Astrocyte (in vitro differentiated cells and primary cell): ENCODE data around the gene LDAH.

Experiments
- EZH2 ChIP-seq: IDR thresholded peaks from 2 replicates; pipeline ENCODE4 v1.6.1; 2012; ENCODE audit warnings: mild to moderate bottlenecking, low read length, inconsistent platforms; ENCODE audit not compliant: insufficient read depth
- TF ChIP-seq, protein P1 (sequence below): IDR thresholded peaks from 2 replicates; pipeline ENCODE4 v1.5.1; 2011; ENCODE audit warnings: low read depth, mild to moderate bottlenecking, inconsistent platforms, low read length, moderate library complexity; ENCODE audit not compliant: insufficient read depth

DNA sequence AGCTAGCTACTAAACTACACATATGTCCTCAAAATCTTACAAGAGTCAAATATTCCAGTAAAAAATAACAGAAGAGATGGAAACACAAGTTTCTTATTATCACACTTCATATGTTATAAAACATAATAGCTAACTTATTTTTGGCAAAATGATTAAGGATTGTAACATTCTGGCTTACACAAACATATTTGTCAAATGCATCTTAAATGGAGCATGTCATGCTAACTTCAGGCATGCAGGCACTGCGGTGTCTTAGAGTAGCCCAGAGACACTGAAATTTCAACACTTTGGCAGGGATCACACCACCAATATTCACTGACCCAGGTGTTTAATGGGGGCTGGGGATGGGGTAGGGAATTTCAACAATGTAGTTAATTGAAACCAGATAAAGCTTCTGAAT is 51.6 kb downstream of the LDAH start:
- TF ChIP-seq, protein P1, sequence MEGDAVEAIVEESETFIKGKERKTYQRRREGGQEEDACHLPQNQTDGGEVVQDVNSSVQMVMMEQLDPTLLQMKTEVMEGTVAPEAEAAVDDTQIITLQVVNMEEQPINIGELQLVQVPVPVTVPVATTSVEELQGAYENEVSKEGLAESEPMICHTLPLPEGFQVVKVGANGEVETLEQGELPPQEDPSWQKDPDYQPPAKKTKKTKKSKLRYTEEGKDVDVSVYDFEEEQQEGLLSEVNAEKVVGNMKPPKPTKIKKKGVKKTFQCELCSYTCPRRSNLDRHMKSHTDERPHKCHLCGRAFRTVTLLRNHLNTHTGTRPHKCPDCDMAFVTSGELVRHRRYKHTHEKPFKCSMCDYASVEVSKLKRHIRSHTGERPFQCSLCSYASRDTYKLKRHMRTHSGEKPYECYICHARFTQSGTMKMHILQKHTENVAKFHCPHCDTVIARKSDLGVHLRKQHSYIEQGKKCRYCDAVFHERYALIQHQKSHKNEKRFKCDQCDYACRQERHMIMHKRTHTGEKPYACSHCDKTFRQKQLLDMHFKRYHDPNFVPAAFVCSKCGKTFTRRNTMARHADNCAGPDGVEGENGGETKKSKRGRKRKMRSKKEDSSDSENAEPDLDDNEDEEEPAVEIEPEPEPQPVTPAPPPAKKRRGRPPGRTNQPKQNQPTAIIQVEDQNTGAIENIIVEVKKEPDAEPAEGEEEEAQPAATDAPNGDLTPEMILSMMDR, result no peak
- TF ChIP-seq EZH2, result no peak
